Fibroblast of mammary gland (primary cell): ENCODE results near the gene BOD1.
A peak's percentile ranks its signal among the peaks of the same experiment; 100 is the strongest.

Experiments
- DNase-seq: peaks from one replicate; pipeline ENCODE4 v3.0.0-alpha.2; 2010; ENCODE audit warnings: low read depth
- H3K4me3 ChIP-seq: 2 replicates; pipeline ENCODE4 v1.5.1; 2011; ENCODE audit warnings: low read depth, mild to moderate bottlenecking, low read length, moderate library complexity; ENCODE audit not compliant: control insufficient read depth
- CTCF ChIP-seq: conservative IDR thresholded peaks from 2 replicates; pipeline ENCODE4 v1.5.1; 2011; ENCODE audit warnings: low read depth, low read length, inconsistent platforms; ENCODE audit not compliant: control insufficient read depth, insufficient read depth

Gene BOD1

GRCh38 chr5:173630724-173631365 lies 14.4 kb upstream of the BOD1 start:
- no peak for TF ChIP-seq CTCF
- H3K4me3 ChIP-seq: no peak overlapping the region
- DNase-seq: no peak

GRCh38 chr5:173629628-173630027 lies 13.2 kb upstream of the BOD1 start:
- H3K4me3 ChIP-seq: no peak overlapping the region
- TF ChIP-seq CTCF: peak; percentile 32
- DNase-seq: no peak

- no peak for DNase-seq
- no peak for TF ChIP-seq CTCF
- no peak overlapping the region for H3K4me3 ChIP-seq
These were observed 12.1 kb upstream of the BOD1 start for GRCh38 chr5:173628501-173628900.

- no peak for DNase-seq
- no peak for TF ChIP-seq CTCF
- H3K4me3 ChIP-seq: no peak overlapping the region
These were observed 11.5 kb upstream of the BOD1 start for GRCh38 chr5:173627860-173628392.

GRCh38 chr5:173627271-173627670 lies 10.8 kb upstream of the BOD1 start:
- no peak for TF ChIP-seq CTCF
- H3K4me3 ChIP-seq: no peak overlapping the region
- DNase-seq: no peak

- TF ChIP-seq CTCF: no peak
- DNase-seq: no peak
- H3K4me3 ChIP-seq: no peak overlapping the region
These were observed 10.0 kb upstream of the BOD1 start for GRCh38 chr5:173626505-173626820.
